ENCODE results near the gene SMOC1. TPM values are rescaled to one million over a fixed set of nuclear protein-coding genes. Genes with fewer than 3 reads are reported as not detected.

The SMOC1 gene
- total and polyA plus RNA-seq, 2 donors (not counting 1 experiment from before 2014, with no cell fraction given): 0.06 TPM; not detected in 1

DNA sequence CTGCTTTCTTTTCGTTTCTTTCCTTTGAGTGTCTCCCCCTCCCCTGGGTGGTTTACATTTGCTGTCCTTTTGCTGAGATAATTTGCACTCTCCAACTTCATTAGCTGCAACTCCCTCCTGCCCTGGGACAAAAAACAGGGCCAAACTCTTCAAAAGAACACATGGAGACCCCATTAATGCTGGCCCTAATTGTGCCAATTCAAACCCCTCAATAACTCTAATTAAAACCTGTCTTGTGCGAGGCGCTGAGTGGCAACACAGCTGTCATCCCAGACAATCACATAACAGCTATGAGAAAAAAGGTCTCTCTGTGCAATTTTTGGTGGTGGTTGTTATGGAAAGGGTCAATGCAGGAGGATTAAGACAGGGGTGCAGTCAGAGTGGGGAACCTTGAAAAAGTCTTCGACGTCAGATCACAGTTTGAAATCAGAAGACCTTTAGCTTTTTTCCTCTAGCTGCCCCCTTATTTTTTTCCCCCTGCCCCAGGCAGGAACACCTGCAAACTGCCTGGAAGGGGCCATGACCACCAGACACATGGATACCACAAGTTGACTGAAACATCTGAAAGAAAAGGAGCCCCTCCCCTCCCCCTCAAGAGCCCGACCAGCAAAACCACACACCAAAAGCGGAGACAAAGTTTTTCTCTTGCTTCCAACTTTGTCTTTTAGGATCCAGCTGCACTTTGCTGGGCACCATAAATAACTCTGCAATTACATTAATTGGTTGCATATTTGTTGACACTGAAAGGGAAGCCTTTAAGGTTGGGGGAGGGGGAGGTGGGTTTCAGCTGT, 26.5 kb upstream of the SMOC1 start:
- Histone ChIP-seq H3K4me2 (ENCODE audit: extremely low read depth, insufficient read depth, low read length) (no peak overlapping the region), H3K4me3 (replicated peaks in 1 of 4; ENCODE audit: control extremely low read depth in 1 of 4, insufficient read depth in 1 of 4, low read depth in 3 of 4, low read length in 4 of 4) (no peak overlapping the region), H2AFZ (ENCODE audit: low read length) (no peak overlapping the region), H3K27ac (ENCODE audit: insufficient read depth, low read length) (no peak overlapping the region), H3K4me1 (ENCODE audit: control insufficient read depth, extremely low read depth, insufficient read depth, low read length) (no peaks in the 10 kb centered on the region), H3K36me3 (ENCODE audit: control insufficient read depth, insufficient read depth, low read length) (no peaks in the 10 kb centered on the region), H3K9me3 (ENCODE audit: control insufficient read depth, insufficient read depth, low read depth, low read length) (no peaks in the 10 kb centered on the region), H3K79me2 (ENCODE audit: control insufficient read depth, insufficient read depth, low read length) (no peaks in the 10 kb centered on the region), H3K9ac (ENCODE audit: insufficient read depth, low read length) (no peak overlapping the region), H4K20me1 (ENCODE audit: control insufficient read depth, extremely low read depth, insufficient read depth, low read length) (no peaks in the 10 kb centered on the region), H3K27me3 (ENCODE audit: control insufficient read depth, insufficient read depth, low read length) (no peaks in the 10 kb centered on the region)
- no peak for DNase-seq (ENCODE audit: low read depth in 2 of 2)
- TF ChIP-seq EZH2 (IDR thresholded peaks at IDR 0.05; ENCODE audit: low read length, missing control alignments): no peak
- TF ChIP-seq, protein P1, sequence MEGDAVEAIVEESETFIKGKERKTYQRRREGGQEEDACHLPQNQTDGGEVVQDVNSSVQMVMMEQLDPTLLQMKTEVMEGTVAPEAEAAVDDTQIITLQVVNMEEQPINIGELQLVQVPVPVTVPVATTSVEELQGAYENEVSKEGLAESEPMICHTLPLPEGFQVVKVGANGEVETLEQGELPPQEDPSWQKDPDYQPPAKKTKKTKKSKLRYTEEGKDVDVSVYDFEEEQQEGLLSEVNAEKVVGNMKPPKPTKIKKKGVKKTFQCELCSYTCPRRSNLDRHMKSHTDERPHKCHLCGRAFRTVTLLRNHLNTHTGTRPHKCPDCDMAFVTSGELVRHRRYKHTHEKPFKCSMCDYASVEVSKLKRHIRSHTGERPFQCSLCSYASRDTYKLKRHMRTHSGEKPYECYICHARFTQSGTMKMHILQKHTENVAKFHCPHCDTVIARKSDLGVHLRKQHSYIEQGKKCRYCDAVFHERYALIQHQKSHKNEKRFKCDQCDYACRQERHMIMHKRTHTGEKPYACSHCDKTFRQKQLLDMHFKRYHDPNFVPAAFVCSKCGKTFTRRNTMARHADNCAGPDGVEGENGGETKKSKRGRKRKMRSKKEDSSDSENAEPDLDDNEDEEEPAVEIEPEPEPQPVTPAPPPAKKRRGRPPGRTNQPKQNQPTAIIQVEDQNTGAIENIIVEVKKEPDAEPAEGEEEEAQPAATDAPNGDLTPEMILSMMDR (conservative IDR thresholded peaks at IDR 0.05 in 1 of 2, IDR thresholded peaks at IDR 0.05 in 1 of 2; ENCODE audit: low read depth in 1 of 2, low read length in 2 of 2): no peak

DNA sequence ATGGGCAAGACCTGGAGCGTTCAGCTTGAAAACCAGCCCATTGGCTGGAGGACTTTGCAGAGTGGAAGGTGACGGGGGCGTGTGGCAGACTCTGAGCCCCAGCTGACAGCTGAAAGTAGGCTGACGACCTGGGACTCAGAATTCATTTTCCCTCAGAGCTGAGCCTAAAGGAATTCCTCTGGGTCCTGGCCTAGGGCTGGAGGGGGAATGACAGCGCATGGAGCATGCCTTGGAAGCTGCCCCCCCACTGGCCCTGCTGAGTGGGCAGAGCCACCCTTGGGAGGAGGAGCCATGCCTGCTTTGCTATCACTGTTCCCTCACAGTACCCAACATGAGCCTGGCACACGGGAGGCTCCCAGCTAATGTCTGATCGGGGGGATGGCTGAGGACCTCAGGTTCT, 25.4 kb upstream of the SMOC1 start:
- no peaks in the 10 kb centered on the region for H3K79me2 ChIP-seq (ENCODE audit: control insufficient read depth, insufficient read depth, low read length)
- H4K20me1 ChIP-seq (ENCODE audit: control insufficient read depth, extremely low read depth, insufficient read depth, low read length): no peaks in the 10 kb centered on the region
- no peak overlapping the region for H3K4me2 ChIP-seq (ENCODE audit: extremely low read depth, insufficient read depth, low read length)
- no peaks in the 10 kb centered on the region for H3K27me3 ChIP-seq (ENCODE audit: control insufficient read depth, insufficient read depth, low read length)
- no peak overlapping the region for H3K27ac ChIP-seq (ENCODE audit: insufficient read depth, low read length)
- no peak for DNase-seq (ENCODE audit: low read depth in 2 of 2)
- H3K4me1 ChIP-seq (ENCODE audit: control insufficient read depth, extremely low read depth, insufficient read depth, low read length): no peaks in the 10 kb centered on the region
- no peak overlapping the region for H3K9ac ChIP-seq (ENCODE audit: insufficient read depth, low read length)
- no peak overlapping the region for H2AFZ ChIP-seq (ENCODE audit: low read length)
- H3K36me3 ChIP-seq (ENCODE audit: control insufficient read depth, insufficient read depth, low read length): no peaks in the 10 kb centered on the region
- TF ChIP-seq EZH2 (IDR thresholded peaks at IDR 0.05; ENCODE audit: low read length, missing control alignments): no peak
- TF ChIP-seq, protein P1 (conservative IDR thresholded peaks at IDR 0.05 in 1 of 2, IDR thresholded peaks at IDR 0.05 in 1 of 2; ENCODE audit: low read depth in 1 of 2, low read length in 2 of 2): no peak
- H3K9me3 ChIP-seq (ENCODE audit: control insufficient read depth, insufficient read depth, low read depth, low read length): no peaks in the 10 kb centered on the region
- H3K4me3 ChIP-seq (replicated peaks in 1 of 4; ENCODE audit: control extremely low read depth in 1 of 4, insufficient read depth in 1 of 4, low read depth in 3 of 4, low read length in 4 of 4): no peak overlapping the region

DNA sequence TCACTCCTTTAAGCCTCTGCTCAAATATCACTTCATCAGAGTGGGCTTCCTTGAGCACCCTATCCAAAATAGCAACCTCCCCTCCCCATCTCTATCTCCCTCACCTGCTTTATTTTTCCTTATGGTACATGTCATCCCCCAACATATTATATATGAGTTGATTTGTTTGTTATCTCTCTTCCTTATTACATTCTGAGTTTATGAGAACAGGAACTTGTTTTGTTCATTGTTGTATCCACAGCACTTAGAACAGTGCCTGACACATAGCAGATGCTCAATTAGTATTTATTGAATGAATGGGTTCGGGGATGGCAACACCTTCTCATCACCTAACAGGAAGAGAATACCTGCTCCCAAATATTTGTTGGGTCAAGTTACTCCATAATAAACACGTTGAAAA, 24.6 kb upstream of the SMOC1 start:
- no peak for DNase-seq (ENCODE audit: low read depth in 2 of 2)
- no peak for TF ChIP-seq EZH2 (IDR thresholded peaks at IDR 0.05; ENCODE audit: low read length, missing control alignments)
- H3K36me3 ChIP-seq (ENCODE audit: control insufficient read depth, insufficient read depth, low read length): no peaks in the 10 kb centered on the region
- H2AFZ ChIP-seq (ENCODE audit: low read length): no peak overlapping the region
- H3K9ac ChIP-seq (ENCODE audit: insufficient read depth, low read length): no peak overlapping the region
- H3K4me2 ChIP-seq (ENCODE audit: extremely low read depth, insufficient read depth, low read length): no peak overlapping the region
- no peaks in the 10 kb centered on the region for H3K4me1 ChIP-seq (ENCODE audit: control insufficient read depth, extremely low read depth, insufficient read depth, low read length)
- no peaks in the 10 kb centered on the region for H3K9me3 ChIP-seq (ENCODE audit: control insufficient read depth, insufficient read depth, low read depth, low read length)
- no peaks in the 10 kb centered on the region for H3K27me3 ChIP-seq (ENCODE audit: control insufficient read depth, insufficient read depth, low read length)
- no peaks in the 10 kb centered on the region for H4K20me1 ChIP-seq (ENCODE audit: control insufficient read depth, extremely low read depth, insufficient read depth, low read length)
- no peaks in the 10 kb centered on the region for H3K79me2 ChIP-seq (ENCODE audit: control insufficient read depth, insufficient read depth, low read length)
- no peak overlapping the region for H3K27ac ChIP-seq (ENCODE audit: insufficient read depth, low read length)
- H3K4me3 ChIP-seq (replicated peaks in 1 of 4; ENCODE audit: control extremely low read depth in 1 of 4, insufficient read depth in 1 of 4, low read depth in 3 of 4, low read length in 4 of 4): no peak overlapping the region

Data from fibroblast of lung (primary cell).